ENCODE results near the gene TMEM250.

Gene TMEM250

DNA sequence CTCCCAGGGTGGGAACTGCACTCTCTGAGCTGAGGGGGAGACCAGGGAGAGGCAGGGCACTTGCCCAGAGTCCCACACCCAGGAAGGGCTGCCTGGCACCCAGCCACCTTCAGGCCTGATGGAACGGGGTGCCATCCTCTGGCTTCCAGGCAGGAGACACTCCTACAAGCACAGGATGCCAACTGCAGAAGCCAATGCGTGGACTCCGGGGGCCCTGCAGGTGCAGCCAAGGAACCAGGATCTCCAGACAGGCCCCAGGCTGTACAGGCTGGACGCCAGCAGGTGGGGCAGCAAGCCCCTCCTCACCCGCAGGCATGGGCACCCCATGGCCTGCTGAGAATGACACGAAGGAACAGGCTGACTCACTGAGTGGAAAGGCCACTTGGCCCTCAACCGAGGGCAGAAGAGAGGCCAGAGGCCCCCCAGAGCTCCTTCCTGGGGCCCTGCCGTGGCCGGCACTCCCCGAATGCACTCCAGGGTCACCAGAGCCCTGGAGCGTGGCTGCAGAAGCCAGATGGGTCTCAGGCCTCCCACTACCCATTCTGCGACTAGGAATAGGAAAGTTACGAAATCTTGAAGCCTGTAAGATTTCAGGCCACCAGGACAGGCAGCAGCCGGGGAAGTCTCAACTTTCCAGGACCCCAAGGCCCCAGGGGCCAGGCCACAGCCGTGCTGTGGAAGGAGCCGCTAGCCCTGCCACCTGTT lies 39.3 kb downstream of the TMEM250 start:
- no peak for DNase-seq
- intact Hi-C loops (cut with DNase I): no loop called here

DNA sequence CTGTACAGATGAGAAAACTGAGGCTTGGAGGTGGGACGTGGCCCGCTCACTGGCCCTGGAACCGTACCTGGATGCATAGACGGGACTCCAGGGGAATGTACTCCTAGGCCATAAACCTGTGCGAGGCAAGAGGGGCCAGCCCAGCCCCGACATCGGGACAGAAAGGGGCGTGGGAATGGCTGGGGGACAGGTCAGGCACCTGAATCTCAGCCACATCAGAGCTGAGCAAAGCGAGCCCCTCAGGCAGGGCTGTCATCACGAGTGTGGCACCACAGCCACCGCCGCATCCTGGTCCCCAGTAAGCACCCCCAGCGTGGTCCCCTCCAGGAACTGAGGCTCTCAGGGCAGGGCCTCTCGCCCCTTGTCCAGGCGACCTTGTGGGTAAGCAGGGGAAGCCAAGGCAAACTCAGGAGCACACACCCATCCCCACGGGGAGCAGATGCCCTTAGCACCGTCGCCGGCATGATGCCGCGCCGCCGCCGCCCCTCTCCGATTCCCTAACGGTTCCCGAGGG lies 40.1 kb downstream of the TMEM250 start:
- intact Hi-C loops (cut with DNase I): no loop called here
- no peak for DNase-seq

- intact Hi-C loops (cut with DNase I): no loop called here
- DNase-seq: no peak
These were observed 40.7 kb downstream of the TMEM250 start for GRCh38 chr9:136078024-136078423.

- intact Hi-C loops (cut with DNase I): no loop called here
- DNase-seq: no peak
These were observed 41.2 kb downstream of the TMEM250 start for GRCh38 chr9:136077491-136077890.

DNA sequence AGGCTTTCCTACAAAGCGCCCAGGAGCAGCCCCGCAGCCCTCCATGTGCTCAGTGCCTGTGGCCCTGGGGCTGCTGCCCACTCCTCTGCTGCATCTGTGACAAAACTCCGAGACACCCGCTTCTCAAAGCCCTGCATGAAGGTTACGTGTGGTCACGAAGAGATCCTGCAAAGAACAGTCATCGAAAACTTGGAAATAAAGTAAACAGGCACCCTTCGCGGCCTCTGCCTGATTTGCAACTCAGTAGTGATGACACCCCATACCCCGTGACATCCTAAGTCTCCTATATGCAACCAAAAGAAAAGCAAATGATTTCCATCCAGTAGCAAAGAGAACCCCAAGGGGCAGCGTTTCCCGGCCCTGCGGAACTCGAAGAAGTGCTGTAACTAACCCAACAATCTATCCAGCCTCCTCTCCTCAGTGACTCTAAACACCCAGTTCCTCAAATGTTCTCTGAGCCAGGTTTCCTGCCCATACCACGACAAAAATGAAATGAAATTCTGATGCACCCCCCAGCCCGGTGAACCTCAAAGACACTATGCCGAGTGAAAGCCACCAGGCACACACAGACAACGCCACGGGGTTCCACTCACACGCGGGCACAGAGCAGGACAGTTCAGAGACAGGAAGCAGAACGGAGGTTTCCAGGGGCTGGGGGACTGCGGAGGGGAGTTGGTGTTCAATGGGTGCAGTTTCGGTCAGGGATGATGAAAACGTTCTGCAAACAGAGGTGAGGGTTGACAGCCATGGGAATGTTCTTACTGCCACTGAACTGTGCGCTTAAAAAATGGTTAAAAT lies 42.6 kb downstream of the TMEM250 start:
- no peak for DNase-seq
- intact Hi-C loops (cut with DNase I): no loop called here

GRCh38 chr9:136075134-136075841 lies 43.4 kb downstream of the TMEM250 start:
- intact Hi-C loops (cut with DNase I): no loop called here
- DNase-seq: no peak

DNA sequence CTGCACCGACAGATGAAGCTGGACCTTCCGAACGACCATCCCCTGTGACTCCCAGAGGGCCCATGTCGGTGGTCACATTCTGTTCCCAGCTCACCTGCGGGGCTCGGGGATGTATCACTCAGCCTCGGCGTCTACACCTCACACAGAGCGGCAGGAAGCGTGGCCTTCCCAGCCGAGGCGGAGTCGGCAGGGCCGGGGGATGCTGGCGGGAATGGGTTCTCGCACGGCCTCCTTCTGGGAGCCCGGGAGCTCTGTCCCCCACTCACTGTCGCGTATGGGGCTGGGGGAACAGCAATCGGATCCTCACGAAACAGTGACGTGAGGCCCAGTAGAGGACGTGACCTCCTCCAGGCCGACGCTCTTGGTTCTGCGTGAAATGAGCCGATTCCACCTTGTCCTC lies 44.0 kb downstream of the TMEM250 start:
- intact Hi-C loops (cut with DNase I): no loop called here
- no peak for DNase-seq
